Fibroblast of mammary gland (primary cell): ENCODE data around the gene TOP1.
"Not testable (repeated sequence)": the region's sequence is repeated elsewhere in the genome, so short reads cannot be mapped to it uniquely, and the experiment has no call there.

Source experiments
- DNase-seq: peaks from one replicate; pipeline ENCODE4 v3.0.0-alpha.2; 2010; ENCODE audit warnings: low read depth
- H3K4me3 ChIP-seq: 2 replicates; pipeline ENCODE4 v1.5.1; 2011; ENCODE audit warnings: low read depth, mild to moderate bottlenecking, low read length, moderate library complexity; ENCODE audit not compliant: control insufficient read depth
- CTCF ChIP-seq: conservative IDR thresholded peaks from 2 replicates; pipeline ENCODE4 v1.5.1; 2011; ENCODE audit warnings: low read depth, low read length, inconsistent platforms; ENCODE audit not compliant: control insufficient read depth, insufficient read depth

TOP1 gene

GRCh38 chr20:41123631-41124030, 95.0 kb downstream of the TOP1 start:
- no peak overlapping the region for H3K4me3 ChIP-seq
- TF ChIP-seq CTCF = no peak
- no peak for DNase-seq

- no peak for DNase-seq
- H3K4me3 ChIP-seq = no peak overlapping the region
- no peak for TF ChIP-seq CTCF
Measured at GRCh38 chr20:41124451-41125094, 96.0 kb downstream of the TOP1 start.

- no peak for DNase-seq
- no peak overlapping the region for H3K4me3 ChIP-seq
- no peak for TF ChIP-seq CTCF
Measured at GRCh38 chr20:41125530-41126457, 97.2 kb downstream of the TOP1 start.

GRCh38 chr20:41126719-41127118, 98.1 kb downstream of the TOP1 start:
- no peak for DNase-seq
- no peak overlapping the region for H3K4me3 ChIP-seq
- no peak for TF ChIP-seq CTCF

- not testable (repeated sequence) for DNase-seq, H3K4me3 ChIP-seq
Measured at GRCh38 chr20:41128317-41128716, 99.7 kb downstream of the TOP1 start.

GRCh38 chr20:41131594-41132387, 103.2 kb downstream of the TOP1 start:
- DNase-seq = no peak
- no peak overlapping the region for H3K4me3 ChIP-seq
- TF ChIP-seq CTCF = no peak

GRCh38 chr20:41132388-41132775, 103.8 kb downstream of the TOP1 start:
- DNase-seq, H3K4me3 ChIP-seq: not testable (repeated sequence)
